OCI-LY1 (cell line): ENCODE data around the gene PLD2.
"Not testable (repeated sequence)": the region's sequence is repeated elsewhere in the genome, so short reads cannot be mapped to it uniquely, and the experiment has no call there.

Experiments used
- H2AFZ ChIP-seq: fragments of 200-600 bp; sonication (generic), shearing (Covaris generic); 2 replicates; pipeline ENCODE4 v1.6.0; 2014; ENCODE audit warnings: antibody characterized with exemption, mild to moderate bottlenecking, low read length
- H3F3A ChIP-seq: fragments of 200-600 bp; sonication (generic), shearing (Covaris generic); 2 replicates; pipeline ENCODE4 v1.6.0; 2014; ENCODE audit warnings: mild to moderate bottlenecking, antibody characterized with exemption, low read length, moderate library complexity; ENCODE audit not compliant: insufficient read depth
- H3K27ac ChIP-seq: fragments of 200-600 bp; sonication (generic); 2 replicates; pipeline ENCODE4 v1.5.1; 2014; ENCODE audit warnings: low read length, mixed run types, mild to moderate bottlenecking, low read depth; ENCODE audit not compliant: poor library complexity, severe bottlenecking
- H3K27me3 ChIP-seq: fragments of 200-600 bp; sonication (generic); 2 replicates; pipeline ENCODE4 v1.6.0; 2014; ENCODE audit warnings: antibody characterized with exemption, mild to moderate bottlenecking, low read length, moderate library complexity; ENCODE audit not compliant: insufficient read depth
- H3K36me3 ChIP-seq: fragments of 200-600 bp; sonication (generic); 2 replicates; pipeline ENCODE4 v1.6.1; 2014; ENCODE audit warnings: mild to moderate bottlenecking, antibody characterized with exemption, low read length, moderate library complexity, mixed read lengths; ENCODE audit not compliant: insufficient read depth
- H3K4me1 ChIP-seq: fragments of 200-600 bp; sonication (generic); 2 replicates; pipeline ENCODE4 v1.5.1; 2014; ENCODE audit warnings: mild to moderate bottlenecking, low read length, moderate library complexity; ENCODE audit not compliant: insufficient read depth, severe bottlenecking
- H3K4me2 ChIP-seq: fragments of 200-600 bp; sonication (generic), shearing (Covaris generic); 2 replicates; pipeline ENCODE4 v1.6.1; 2014; ENCODE audit warnings: low read length
- H3K4me3 ChIP-seq: fragments of 200-600 bp; sonication (generic); 2 replicates; pipeline ENCODE4 v1.5.1; 2014; ENCODE audit warnings: low read length, low read depth, mild to moderate bottlenecking, mixed read lengths; ENCODE audit not compliant: poor library complexity, severe bottlenecking
- H3K79me2 ChIP-seq: fragments of 200-600 bp; shearing (Covaris generic); 2 replicates; pipeline ENCODE4 v1.6.1; 2016; ENCODE audit warnings: mixed run types, low read length, mixed read lengths; ENCODE audit not compliant: insufficient read depth
- H3K9ac ChIP-seq: fragments of 200-600 bp; sonication (generic), shearing (Covaris generic); 2 replicates; pipeline ENCODE4 v1.6.1; 2014; ENCODE audit warnings: mild to moderate bottlenecking, low read length, mixed read lengths
- H3K9me2 ChIP-seq: fragments of 200-600 bp; sonication (generic), shearing (Covaris generic); 2 replicates; pipeline ENCODE4 v1.6.1; 2014; ENCODE audit warnings: low read depth, mild to moderate bottlenecking, low read length, mixed read lengths
- H3K9me3 ChIP-seq: fragments of 200-600 bp; shearing (Covaris generic); 2 replicates; pipeline ENCODE4 v1.6.1; 2014; ENCODE audit warnings: low read length, mixed read lengths
- H4K20me1 ChIP-seq: fragments of 200-600 bp; sonication (generic), shearing (Covaris generic); 2 replicates; pipeline ENCODE4 v1.6.0; 2016; ENCODE audit warnings: mild to moderate bottlenecking, low read length; ENCODE audit not compliant: insufficient read depth
- EZH2 ChIP-seq: fragments of 200-600 bp; sonication (generic), shearing (Covaris generic); IDR thresholded peaks from 2 replicates; pipeline ENCODE4 v1.8.0; 2017; ENCODE audit warnings: borderline replicate concordance, mixed run types, mild to moderate bottlenecking, antibody characterized with exemption, low read length, moderate library complexity, mixed read lengths
- TF ChIP-seq, protein P1 (sequence below): fragments of 200-600 bp; sonication (generic), shearing (Covaris generic); IDR thresholded peaks from 2 replicates; pipeline ENCODE4 v1.5.1; 2017; ENCODE audit warnings: mild to moderate bottlenecking, antibody characterized with exemption, low read length, moderate library complexity, mixed read lengths

PLD2 gene

DNA sequence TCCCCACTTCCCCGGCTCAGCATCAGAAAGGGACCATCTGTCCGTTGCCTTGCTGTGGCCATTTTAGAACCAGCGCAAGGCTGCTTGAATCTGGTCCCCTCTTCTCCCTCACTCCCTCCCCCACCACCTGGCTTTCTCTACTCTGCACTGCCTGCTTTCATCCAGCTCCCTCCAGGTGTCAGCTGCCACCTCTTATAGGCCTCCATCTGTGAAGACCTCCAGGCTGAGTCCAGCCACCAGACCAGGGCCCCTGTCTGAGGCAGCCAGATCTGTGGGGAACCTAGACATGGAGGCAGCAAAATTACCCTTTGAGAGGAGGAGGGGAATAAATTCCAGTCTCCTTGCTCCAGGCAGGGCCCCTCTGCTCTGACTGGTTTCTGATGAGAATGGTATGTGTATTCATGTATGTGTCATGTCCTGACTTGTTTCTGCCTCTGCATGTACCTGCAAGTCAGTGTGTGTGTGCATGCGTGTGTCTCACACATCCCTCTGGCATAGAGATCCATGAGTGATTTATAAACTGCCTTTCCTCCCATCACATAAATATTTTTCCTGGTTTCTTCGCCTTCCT, 47.2 kb downstream of the PLD2 start:
- Histone ChIP-seq H3K79me2 (no peaks in the 10 kb centered on the region), H2AFZ (no peak overlapping the region)
- TF ChIP-seq EZH2, result no peak
- TF ChIP-seq, protein P1, sequence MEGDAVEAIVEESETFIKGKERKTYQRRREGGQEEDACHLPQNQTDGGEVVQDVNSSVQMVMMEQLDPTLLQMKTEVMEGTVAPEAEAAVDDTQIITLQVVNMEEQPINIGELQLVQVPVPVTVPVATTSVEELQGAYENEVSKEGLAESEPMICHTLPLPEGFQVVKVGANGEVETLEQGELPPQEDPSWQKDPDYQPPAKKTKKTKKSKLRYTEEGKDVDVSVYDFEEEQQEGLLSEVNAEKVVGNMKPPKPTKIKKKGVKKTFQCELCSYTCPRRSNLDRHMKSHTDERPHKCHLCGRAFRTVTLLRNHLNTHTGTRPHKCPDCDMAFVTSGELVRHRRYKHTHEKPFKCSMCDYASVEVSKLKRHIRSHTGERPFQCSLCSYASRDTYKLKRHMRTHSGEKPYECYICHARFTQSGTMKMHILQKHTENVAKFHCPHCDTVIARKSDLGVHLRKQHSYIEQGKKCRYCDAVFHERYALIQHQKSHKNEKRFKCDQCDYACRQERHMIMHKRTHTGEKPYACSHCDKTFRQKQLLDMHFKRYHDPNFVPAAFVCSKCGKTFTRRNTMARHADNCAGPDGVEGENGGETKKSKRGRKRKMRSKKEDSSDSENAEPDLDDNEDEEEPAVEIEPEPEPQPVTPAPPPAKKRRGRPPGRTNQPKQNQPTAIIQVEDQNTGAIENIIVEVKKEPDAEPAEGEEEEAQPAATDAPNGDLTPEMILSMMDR, result no peak

DNA sequence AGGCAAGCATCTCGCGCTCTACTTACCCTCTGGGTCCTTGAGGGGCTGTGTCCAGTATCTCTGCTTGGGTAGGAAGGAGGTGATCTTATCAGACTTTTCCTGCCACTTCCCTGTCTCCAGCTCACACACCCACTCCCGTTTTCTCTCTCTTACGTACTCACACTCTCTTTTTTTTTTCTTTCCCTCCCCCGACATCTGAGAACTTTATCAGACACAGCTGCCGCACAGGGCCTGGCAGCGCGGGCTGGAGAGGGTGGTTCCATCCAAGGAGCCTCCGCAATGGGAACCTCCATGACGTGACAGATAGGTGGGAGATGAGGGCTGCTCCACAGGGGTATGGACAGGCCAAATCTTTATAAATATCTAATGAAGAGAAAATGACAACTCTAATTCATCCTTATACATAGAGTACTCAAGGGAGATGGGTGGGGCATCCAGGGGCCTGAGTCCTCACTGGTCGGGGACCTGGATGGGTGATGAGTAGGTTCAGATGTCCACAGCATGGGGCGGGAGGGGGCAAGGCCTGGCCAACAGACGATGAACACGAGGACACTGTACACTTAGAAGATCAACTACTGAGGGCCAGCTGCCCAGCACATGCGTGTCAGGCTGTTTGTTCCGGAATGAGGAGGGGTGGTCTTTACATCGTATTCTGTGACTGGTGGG, 49.5 kb downstream of the PLD2 start:
- no peaks in the 10 kb centered on the region for H3K27me3 ChIP-seq
- no peaks in the 10 kb centered on the region for H3K9me2 ChIP-seq
- H3K9me3 ChIP-seq, result no peaks in the 10 kb centered on the region
- H3K79me2 ChIP-seq, result no peaks in the 10 kb centered on the region
- H3K4me1 ChIP-seq, result no peaks in the 10 kb centered on the region
- no peak overlapping the region for H3K9ac ChIP-seq
- TF ChIP-seq, protein P1, result no peak
- no peak overlapping the region for H3K4me2 ChIP-seq
- H3F3A ChIP-seq, result no peaks in the 10 kb centered on the region
- H4K20me1 ChIP-seq, result no peaks in the 10 kb centered on the region
- H3K27ac ChIP-seq, result no peak overlapping the region
- 0 out of 2 replicates have a peak, but pooled peaks cover 3% of the 10 kb centered on the region for H3K36me3 ChIP-seq
- no peak overlapping the region for H2AFZ ChIP-seq
- no peak overlapping the region for H3K4me3 ChIP-seq

More for the DNA sequence above, 47.2 kb downstream of the PLD2 start:
- Histone ChIP-seq H3K4me2 (no peak overlapping the region), H3K27me3 (no peaks in the 10 kb centered on the region), H3K36me3 (no peaks in the 10 kb centered on the region), H3K9me3 (no peaks in the 10 kb centered on the region), H3K4me3 (no peak overlapping the region), H3F3A (no peaks in the 10 kb centered on the region), H3K9ac (no peak overlapping the region), H3K27ac (no peak overlapping the region), H3K4me1 (no peaks in the 10 kb centered on the region), H3K9me2 (no peaks in the 10 kb centered on the region), H4K20me1 (no peaks in the 10 kb centered on the region; the same call in 1 of the 2 replicates)

DNA sequence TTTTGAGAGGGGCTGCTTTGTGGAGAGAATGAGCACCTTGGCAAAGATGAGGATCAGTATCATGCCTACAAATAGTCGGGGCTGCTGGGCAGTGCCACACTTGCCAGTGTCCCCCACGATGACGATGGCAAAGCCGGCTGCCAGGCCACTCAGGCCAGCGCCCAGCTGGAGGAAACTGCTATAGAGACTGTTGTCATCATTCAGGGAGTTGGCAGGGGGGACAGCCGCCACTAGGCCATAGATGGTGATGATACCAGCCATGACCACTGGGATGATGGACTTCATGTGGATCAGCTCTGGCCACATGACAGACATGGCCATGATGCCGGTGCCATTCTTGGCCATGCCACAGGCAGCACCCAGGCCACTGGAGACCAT, 50.0 kb downstream of the PLD2 start:
- TF ChIP-seq EZH2, result no peak
- TF ChIP-seq, protein P1, result no peak
- Histone ChIP-seq H2AFZ (no peak overlapping the region), H3K4me1 (no peaks in the 10 kb centered on the region), H3K27ac (no peak overlapping the region), H3F3A (no peaks in the 10 kb centered on the region), H3K36me3 (0 out of 2 replicates have a peak, but pooled peaks cover 3% of the 10 kb centered on the region), H3K9ac (no peak overlapping the region), H3K4me2 (no peak overlapping the region), H3K9me2 (no peaks in the 10 kb centered on the region), H3K27me3 (no peaks in the 10 kb centered on the region), H3K9me3 (no peaks in the 10 kb centered on the region), H3K4me3 (no peak overlapping the region), H3K79me2 (no peaks in the 10 kb centered on the region), H4K20me1 (no peaks in the 10 kb centered on the region)

DNA sequence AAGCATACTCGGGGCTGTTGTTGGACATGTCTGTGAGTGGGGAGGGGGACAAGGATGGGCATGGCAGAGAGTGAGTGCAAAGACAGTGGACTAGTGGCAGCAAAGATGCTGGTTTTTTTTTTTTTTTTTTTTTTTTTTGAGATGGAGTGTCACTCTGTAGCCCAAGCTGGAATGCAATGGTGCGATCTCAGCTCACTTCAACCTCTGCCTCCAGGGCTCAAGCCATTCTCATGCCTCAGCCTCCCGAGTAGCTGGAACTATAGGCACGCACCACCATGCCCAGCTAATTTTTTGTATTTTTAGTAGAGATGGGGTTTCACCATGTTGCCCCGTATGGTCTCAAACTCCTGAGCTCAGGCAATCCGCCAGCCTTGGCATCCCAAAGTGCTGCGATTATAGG, 50.4 kb downstream of the PLD2 start:
- not testable (repeated sequence) for H2AFZ ChIP-seq, H3K36me3 ChIP-seq, H3K27ac ChIP-seq, H3K9ac ChIP-seq, H3K4me2 ChIP-seq, H3K27me3 ChIP-seq, H3K9me2 ChIP-seq, H3K9me3 ChIP-seq, H3F3A ChIP-seq, H3K4me3 ChIP-seq, H3K79me2 ChIP-seq, H4K20me1 ChIP-seq, H3K4me1 ChIP-seq
